Nephron (organoid): ENCODE measurements around the gene TADA1.

Experiments
- H3K27ac Mint-ChIP-seq, 3 experiments: 2 replicates each; pipeline ENCODE4 v1.8.0; 2020; ENCODE audit warnings: mixed read lengths in 3 of 3, mild to moderate bottlenecking in 2 of 3, moderate library complexity in 1 of 3
- H3K27me3 Mint-ChIP-seq: 2 replicates; pipeline ENCODE4 v1.8.0; 2021; ENCODE audit warnings: low read depth, mild to moderate bottlenecking, moderate library complexity, mixed read lengths
- H3K36me3 Mint-ChIP-seq: 2 replicates; pipeline ENCODE4 v1.8.0; 2020; ENCODE audit warnings: low read depth, mixed read lengths
- H3K4me1 Mint-ChIP-seq: 2 replicates; pipeline ENCODE4 v1.8.0; 2020; ENCODE audit warnings: mixed read lengths
- H3K4me3 Mint-ChIP-seq, 3 experiments: 2 replicates each; pipeline ENCODE4 v1.8.0; 2020; ENCODE audit warnings: mild to moderate bottlenecking in 3 of 3, mixed read lengths in 3 of 3, moderate library complexity in 2 of 3
- H3K9me3 Mint-ChIP-seq: 2 replicates; pipeline ENCODE4 v1.8.0; 2020; ENCODE audit warnings: mixed read lengths
- CTCF ChIP-seq, 3 experiments: fragments of 200-600 bp; sonication (generic); IDR thresholded peaks; one replicate each; pipeline ENCODE4 v1.5.0; 2021; ENCODE audit warnings: antibody characterized with exemption in 3 of 3; ENCODE audit not compliant: unreplicated experiment in 3 of 3

TADA1 gene

GRCh38 chr1:166827426-166827825 lies 48.6 kb downstream of the TADA1 start:
- Mint-ChIP-seq H3K27me3 (no peaks in the 10 kb centered on the region), H3K27ac (no peak overlapping the region)

GRCh38 chr1:166822385-166822784 lies 53.7 kb downstream of the TADA1 start:
- Mint-ChIP-seq H3K36me3 (no peaks in the 10 kb centered on the region), H3K27ac (no peak overlapping the region), H3K27me3 (no peaks in the 10 kb centered on the region), H3K4me3 (no peak overlapping the region), H3K9me3 (peaks cover 17% of the 10 kb centered on the region), H3K4me1 (no peaks in the 10 kb centered on the region)
- TF ChIP-seq CTCF (IDR thresholded peaks at IDR 0.05; ENCODE audit: unreplicated experiment in 3 of 3), result peak in 1 of 3 experiments; percentile 24

More at GRCh38 chr1:166827426-166827825, 48.6 kb downstream of the TADA1 start:
- Mint-ChIP-seq H3K36me3 (no peaks in the 10 kb centered on the region), H3K9me3 (peaks cover 35% of the 10 kb centered on the region), H3K4me1 (no peaks in the 10 kb centered on the region), H3K4me3 (no peak overlapping the region)
- TF ChIP-seq CTCF (IDR thresholded peaks at IDR 0.05; ENCODE audit: unreplicated experiment in 3 of 3), result no peak

GRCh38 chr1:166819974-166820373 lies 56.1 kb downstream of the TADA1 start:
- H3K4me1 Mint-ChIP-seq, result no peaks in the 10 kb centered on the region
- no peak overlapping the region for H3K4me3 Mint-ChIP-seq
- no peak for TF ChIP-seq CTCF (IDR thresholded peaks at IDR 0.05; ENCODE audit: unreplicated experiment in 3 of 3)
- no peak overlapping the region for H3K27ac Mint-ChIP-seq
- no peaks in the 10 kb centered on the region for H3K27me3 Mint-ChIP-seq
- H3K36me3 Mint-ChIP-seq, result no peaks in the 10 kb centered on the region
- peaks cover 9% of the 10 kb centered on the region for H3K9me3 Mint-ChIP-seq

GRCh38 chr1:166814611-166815010 lies 61.5 kb downstream of the TADA1 start:
- Mint-ChIP-seq H3K4me3 (no peak overlapping the region), H3K9me3 (peaks cover 6% of the 10 kb centered on the region), H3K36me3 (no peaks in the 10 kb centered on the region), H3K4me1 (no peaks in the 10 kb centered on the region), H3K27me3 (peaks cover 5% of the 10 kb centered on the region), H3K27ac (no peak overlapping the region)
- TF ChIP-seq CTCF (IDR thresholded peaks at IDR 0.05; ENCODE audit: unreplicated experiment in 3 of 3), result no peak

- Mint-ChIP-seq H3K4me1 (no peaks in the 10 kb centered on the region), H3K36me3 (no peaks in the 10 kb centered on the region), H3K9me3 (peaks cover 5% of the 10 kb centered on the region), H3K27me3 (peaks cover 5% of the 10 kb centered on the region), H3K4me3 (no peak overlapping the region), H3K27ac (peak overlapping the region in 2 of 3 experiments; percentile 4 to 16)
- no peak for TF ChIP-seq CTCF (IDR thresholded peaks at IDR 0.05; ENCODE audit: unreplicated experiment in 3 of 3)
Measured at GRCh38 chr1:166813508-166814223, 62.4 kb downstream of the TADA1 start.

GRCh38 chr1:166811691-166812090 lies 64.4 kb downstream of the TADA1 start:
- peaks cover 3% of the 10 kb centered on the region for H3K9me3 Mint-ChIP-seq
- TF ChIP-seq CTCF (IDR thresholded peaks at IDR 0.05; ENCODE audit: unreplicated experiment in 3 of 3), result no peak
- H3K27ac Mint-ChIP-seq, result no peak overlapping the region
- H3K36me3 Mint-ChIP-seq, result no peaks in the 10 kb centered on the region
- H3K4me3 Mint-ChIP-seq, result no peak overlapping the region
- H3K27me3 Mint-ChIP-seq, result peaks cover 5% of the 10 kb centered on the region
- no peaks in the 10 kb centered on the region for H3K4me1 Mint-ChIP-seq
